ENCODE results near the gene PERM1. TPM values are rescaled to one million over a fixed set of nuclear protein-coding genes. Genes with fewer than 3 reads are reported as not detected.

The PERM1 gene
- total and polyA plus RNA-seq, 2 of the 8 experiments (the other 6 are each of a cell fraction or from before 2014, with no cell fraction given), result not detected

DNA sequence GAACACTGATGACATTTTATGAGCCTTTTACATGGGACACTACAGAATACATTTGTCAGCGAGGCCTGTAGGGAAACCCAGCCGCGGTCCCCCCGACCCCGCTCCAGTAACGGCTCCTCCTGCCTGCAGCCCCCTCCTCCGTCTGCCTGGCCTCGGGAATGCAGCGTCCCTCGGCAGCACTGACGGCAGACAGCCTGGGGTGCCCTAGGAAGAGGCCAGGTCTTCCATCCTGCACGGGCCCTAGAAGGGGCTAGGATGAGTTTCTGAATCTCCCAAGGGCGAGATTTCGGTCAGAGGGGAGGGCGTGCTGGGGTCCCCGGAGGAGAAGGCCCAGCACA lies 49.8 kb downstream of the PERM1 start:
- Histone ChIP-seq H2AFZ (ENCODE audit: low read length) (no peak overlapping the region), H4K20me1 (replicated peaks in 1 of 2; ENCODE audit: control insufficient read depth in 1 of 2, insufficient read depth in 2 of 2, low read length in 2 of 2) (peaks cover 15 to 18% of the 10 kb centered on the region in 2 experiments), H2BK12ac (ENCODE audit: low read depth, low read length) (no peak overlapping the region), H4K91ac (replicated peaks; ENCODE audit: insufficient read length, low read length) (no peak overlapping the region), H4K5ac (ENCODE audit: insufficient read length, low read depth, low read length) (no peak overlapping the region), H2BK15ac (ENCODE audit: low read length) (no peak overlapping the region), H3K56ac (replicated peaks; ENCODE audit: insufficient read length, low read depth, low read length) (no peak overlapping the region), H3K4me1 (replicated peaks in 1 of 4; ENCODE audit: control insufficient read depth in 3 of 4, insufficient read depth in 4 of 4, low read length in 3 of 4) (peaks cover 2 to 10% (median 8%) of the 10 kb centered on the region in 4 experiments), H3K18ac (ENCODE audit: extremely low read depth, low read length) (no peak overlapping the region), H4K8ac (ENCODE audit: extremely low read depth, insufficient read depth, low read length) (peak overlapping the region; percentile 68; the same call in 1 of the 2 replicates), H3K79me2 (ENCODE audit: control insufficient read depth in 1 of 2, insufficient read depth in 2 of 2, low read length in 2 of 2) (no peaks in the 10 kb centered on the region), H2BK20ac (ENCODE audit: low read length) (no peak overlapping the region), H3K9ac (replicated peaks in 1 of 4; ENCODE audit: extremely low read depth in 1 of 4, low read depth in 3 of 4, low read length in 3 of 4) (no peak overlapping the region), H3K36me3 (ENCODE audit: control insufficient read depth in 2 of 4, insufficient read depth in 4 of 4, low read length in 3 of 4) (no peaks in the 10 kb centered on the region), H3K79me1 (ENCODE audit: low read depth, low read length) (no peaks in the 10 kb centered on the region), H3K4me3 (ENCODE audit: extremely low read depth in 1 of 4, insufficient read depth in 2 of 4, low read depth in 3 of 4, low read length in 4 of 4) (no peak overlapping the region), H3K14ac (ENCODE audit: insufficient read length) (no peak overlapping the region), H2AK5ac (ENCODE audit: low read depth, low read length) (no peak overlapping the region), H2BK5ac (ENCODE audit: low read depth, low read length) (no peak overlapping the region), H3K23ac (ENCODE audit: insufficient read length) (no peak overlapping the region), H3K9me3 (ENCODE audit: insufficient read depth in 2 of 2, low read depth in 1 of 2, low read length in 1 of 2) (no peaks in the 10 kb centered on the region), H3K27ac (ENCODE audit: low read depth, low read length) (no peak overlapping the region), H3K4ac (replicated peaks; ENCODE audit: insufficient read length, low read depth, low read length) (no peak overlapping the region), H2BK120ac (replicated peaks; ENCODE audit: low read depth, low read length) (no peak overlapping the region), H3K23me2 (ENCODE audit: low read depth, low read length) (no peaks in the 10 kb centered on the region), H3K27me3 (replicated peaks in 1 of 4; ENCODE audit: control insufficient read depth in 3 of 4, extremely low read depth in 1 of 4, insufficient read depth in 3 of 4, low read length in 3 of 4) (peaks cover 63 to 90% (median 86%) of the 10 kb centered on the region in 4 experiments), H3K4me2 (ENCODE audit: insufficient read depth in 1 of 2, low read depth in 2 of 2, low read length in 2 of 2) (no peak overlapping the region)
- ChIA-PET CTCF (ENCODE audit: partially characterized antibody) (interaction anchor here (0.7 to 4.6 kb wide), 3 partner anchors 8 to 32 kb away, joined by 3 to 45 read pairs (median 3); no protein-coding TSS in a partner anchor), POLR2A (ENCODE audit: partially characterized antibody) (no interaction called here)
- DNase-seq (ENCODE audit: low read depth in 1 of 2, low spot score in 2 of 2) (no peak), FAIRE-seq (no peak)
- 67% methylated on average over 12 of the region's 16 CpGs; no CpG with 5 or more reads in 1 of the 2 experiments for WGBS, 2 experiments (ENCODE audit: extremely low coverage in 1 of 2, insufficient coverage in 1 of 2, insufficient read length in 1 of 2, insufficient replicate concordance in 2 of 2, low coverage in 1 of 2, low lambda C conversion rate in 2 of 2, missing lambda C conversion rate in 1 of 2)
- no peak for TF ChIP-seq TAF7 (optimal IDR thresholded peaks at IDR 0.05; ENCODE audit: borderline replicate concordance, low read depth, low read length)
- no peak for TF ChIP-seq CTBP2 (IDR thresholded peaks at IDR 0.05; ENCODE audit: borderline replicate concordance, insufficient read depth, insufficient read length, low read length)
